GM10266 (cell line): ENCODE measurements around the gene DHRSX.

ENCODE experiments used
- DNase-seq: peaks from one replicate; pipeline ENCODE4 v3.0.0; 2012; ENCODE audit errors: extremely low spot score
- TF ChIP-seq, protein P1 (sequence below): IDR thresholded peaks from 2 replicates; pipeline ENCODE4 v1.5.1; 2012; ENCODE audit warnings: mild to moderate bottlenecking, low read depth; ENCODE audit not compliant: control insufficient read depth, insufficient read depth; ENCODE audit errors: missing control alignments

The DHRSX gene

DNA sequence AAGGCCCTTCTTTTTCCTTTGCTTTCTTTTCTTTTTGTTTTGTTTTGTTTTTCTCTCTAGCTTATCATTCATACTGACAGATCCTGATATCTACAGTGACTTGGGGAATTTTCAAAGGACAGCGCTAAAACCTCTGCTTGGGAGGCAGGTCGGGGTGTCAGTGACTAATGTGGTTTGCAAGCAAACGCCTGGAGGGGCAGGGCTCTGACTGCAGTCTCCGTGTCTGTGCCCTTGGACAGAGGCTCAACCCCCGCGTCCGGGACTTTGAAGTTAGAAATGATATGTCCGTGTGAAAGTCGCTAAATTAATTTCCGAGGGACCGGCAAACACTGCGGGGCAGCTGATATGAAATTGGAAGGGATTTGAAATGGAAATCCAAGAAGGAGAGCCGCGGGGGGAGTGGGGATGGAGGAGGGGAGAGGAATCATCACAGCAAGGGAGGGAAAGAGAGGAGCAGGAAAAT, 312.4 kb downstream of the DHRSX start:
- TF ChIP-seq, protein P1, sequence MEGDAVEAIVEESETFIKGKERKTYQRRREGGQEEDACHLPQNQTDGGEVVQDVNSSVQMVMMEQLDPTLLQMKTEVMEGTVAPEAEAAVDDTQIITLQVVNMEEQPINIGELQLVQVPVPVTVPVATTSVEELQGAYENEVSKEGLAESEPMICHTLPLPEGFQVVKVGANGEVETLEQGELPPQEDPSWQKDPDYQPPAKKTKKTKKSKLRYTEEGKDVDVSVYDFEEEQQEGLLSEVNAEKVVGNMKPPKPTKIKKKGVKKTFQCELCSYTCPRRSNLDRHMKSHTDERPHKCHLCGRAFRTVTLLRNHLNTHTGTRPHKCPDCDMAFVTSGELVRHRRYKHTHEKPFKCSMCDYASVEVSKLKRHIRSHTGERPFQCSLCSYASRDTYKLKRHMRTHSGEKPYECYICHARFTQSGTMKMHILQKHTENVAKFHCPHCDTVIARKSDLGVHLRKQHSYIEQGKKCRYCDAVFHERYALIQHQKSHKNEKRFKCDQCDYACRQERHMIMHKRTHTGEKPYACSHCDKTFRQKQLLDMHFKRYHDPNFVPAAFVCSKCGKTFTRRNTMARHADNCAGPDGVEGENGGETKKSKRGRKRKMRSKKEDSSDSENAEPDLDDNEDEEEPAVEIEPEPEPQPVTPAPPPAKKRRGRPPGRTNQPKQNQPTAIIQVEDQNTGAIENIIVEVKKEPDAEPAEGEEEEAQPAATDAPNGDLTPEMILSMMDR, result no peak
- DNase-seq, result no peak

- TF ChIP-seq, protein P1, result no peak
- no peak for DNase-seq
These were observed 313.2 kb downstream of the DHRSX start for GRCh38 chrX:2187352-2188115.

DNA sequence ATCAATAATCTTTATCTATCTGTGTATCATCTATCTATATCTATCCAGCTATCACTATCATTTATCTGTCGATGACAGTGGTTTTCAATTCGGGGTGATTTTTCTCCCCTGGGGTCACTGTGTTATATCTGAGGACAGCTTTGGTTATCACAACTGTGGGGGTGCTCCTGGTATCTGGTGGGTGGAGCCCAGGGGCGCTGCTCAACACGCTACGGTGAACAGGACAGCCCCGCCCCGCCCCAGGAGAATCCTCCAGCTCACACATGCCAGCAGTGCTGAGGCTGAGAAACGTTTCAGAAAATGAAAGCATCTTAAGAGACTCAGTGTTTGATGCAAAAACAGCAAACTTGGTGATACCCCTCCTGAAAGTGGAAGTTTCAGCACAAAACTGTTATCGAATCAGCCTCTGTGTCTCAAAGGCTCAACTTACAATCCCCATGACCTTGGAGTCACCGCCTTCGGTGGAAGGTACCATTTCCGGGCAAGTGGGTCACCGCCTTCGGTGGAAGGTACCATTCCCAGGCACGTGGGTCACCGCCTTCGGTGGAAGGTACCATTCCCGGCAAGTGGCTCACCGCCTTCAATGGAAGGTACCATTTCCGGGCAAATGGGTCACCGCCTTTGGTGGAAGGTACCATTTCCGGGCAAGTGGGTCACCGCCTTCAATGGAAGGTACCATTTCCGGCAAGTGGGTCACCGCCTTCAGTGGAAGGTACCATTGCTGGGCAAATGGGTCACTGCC, 315.3 kb downstream of the DHRSX start:
- TF ChIP-seq, protein P1, result no peak
- no peak for DNase-seq

DNA sequence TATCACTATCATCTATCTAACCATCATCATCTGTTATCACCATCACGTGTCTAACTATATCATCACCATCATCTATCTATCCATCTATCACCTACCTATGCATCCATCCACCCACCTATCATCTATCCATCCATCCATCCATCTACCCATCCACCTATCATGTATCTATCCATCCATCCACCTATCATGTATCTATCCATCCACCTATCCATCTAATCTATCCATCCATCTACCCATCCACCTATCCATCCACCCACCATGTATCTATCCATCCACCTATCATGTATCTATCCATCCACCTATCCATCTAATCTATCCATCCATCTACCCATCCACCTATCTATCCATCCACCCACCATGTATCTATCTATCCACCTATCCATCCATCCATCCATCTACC, 316.7 kb downstream of the DHRSX start:
- TF ChIP-seq, protein P1, result no peak
- no peak for DNase-seq

- no peak for DNase-seq
- TF ChIP-seq, protein P1, result no peak
These were observed 317.5 kb downstream of the DHRSX start for GRCh38 chrX:2183193-2183725.

- DNase-seq, result no peak
- TF ChIP-seq, protein P1, result no peak
These were observed 323.2 kb downstream of the DHRSX start for GRCh38 chrX:2177541-2177940.
